ENCODE data around the gene CYP46A1. TPM values are rescaled to one million over a fixed set of nuclear protein-coding genes. Genes with fewer than 3 reads are reported as not detected.
A peak's percentile ranks its signal among the peaks of the same experiment; 100 is the strongest.

Gene CYP46A1
- total RNA-seq, 1 experiment from 2014 or later: not detected

DNA sequence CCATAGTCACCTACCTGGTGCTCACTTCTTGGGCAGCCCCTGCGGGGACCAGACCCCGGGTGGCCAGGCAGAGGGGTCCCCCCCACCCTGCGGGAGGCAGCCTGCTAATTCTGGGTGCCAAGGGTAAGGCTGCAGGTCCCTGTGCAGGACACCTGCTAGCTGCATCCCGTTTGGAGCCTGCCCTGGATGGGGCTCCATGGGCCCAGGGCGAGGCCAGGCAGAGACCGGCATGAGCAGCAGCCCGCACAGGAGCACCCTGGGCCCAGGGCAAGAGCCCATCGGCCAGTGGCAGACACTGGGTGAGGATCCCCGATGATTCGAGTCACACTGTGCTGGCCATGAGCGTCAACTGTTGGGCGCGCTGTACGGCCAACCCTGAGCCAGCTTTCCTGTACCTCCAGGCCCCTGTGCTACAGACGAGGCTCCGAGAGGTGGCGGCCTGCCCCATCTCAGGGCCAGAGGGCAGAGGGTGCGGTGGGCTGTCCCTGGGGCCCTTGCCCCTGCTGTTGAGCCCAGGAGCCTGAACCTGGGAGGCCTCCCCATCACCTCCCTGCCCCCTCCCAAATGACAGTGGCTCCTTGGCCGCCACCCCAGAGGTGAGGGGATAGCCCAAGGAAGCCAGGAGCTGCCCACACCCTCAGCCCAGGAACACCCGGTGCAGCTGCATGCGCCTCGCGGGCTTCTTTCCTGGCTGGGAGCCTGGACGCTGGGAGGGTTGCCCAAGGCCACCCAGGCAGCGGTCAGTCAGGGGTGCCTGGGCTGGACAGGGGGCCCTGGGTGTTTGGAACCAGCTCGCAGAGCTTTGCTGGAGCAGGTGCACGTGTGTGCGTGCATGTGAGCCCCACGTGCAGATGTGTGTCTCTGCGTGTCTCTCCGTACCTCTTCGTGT, 47.7 kb downstream of the CYP46A1 start:
- DNase-seq (ENCODE audit: low read depth, low spot score): no peak
- in situ Hi-C loops (cut with HindIII; ENCODE audit: low pct_unique_long_range_greater_than_20kb, low sequenced_read_pairs): no loop called here

DNA sequence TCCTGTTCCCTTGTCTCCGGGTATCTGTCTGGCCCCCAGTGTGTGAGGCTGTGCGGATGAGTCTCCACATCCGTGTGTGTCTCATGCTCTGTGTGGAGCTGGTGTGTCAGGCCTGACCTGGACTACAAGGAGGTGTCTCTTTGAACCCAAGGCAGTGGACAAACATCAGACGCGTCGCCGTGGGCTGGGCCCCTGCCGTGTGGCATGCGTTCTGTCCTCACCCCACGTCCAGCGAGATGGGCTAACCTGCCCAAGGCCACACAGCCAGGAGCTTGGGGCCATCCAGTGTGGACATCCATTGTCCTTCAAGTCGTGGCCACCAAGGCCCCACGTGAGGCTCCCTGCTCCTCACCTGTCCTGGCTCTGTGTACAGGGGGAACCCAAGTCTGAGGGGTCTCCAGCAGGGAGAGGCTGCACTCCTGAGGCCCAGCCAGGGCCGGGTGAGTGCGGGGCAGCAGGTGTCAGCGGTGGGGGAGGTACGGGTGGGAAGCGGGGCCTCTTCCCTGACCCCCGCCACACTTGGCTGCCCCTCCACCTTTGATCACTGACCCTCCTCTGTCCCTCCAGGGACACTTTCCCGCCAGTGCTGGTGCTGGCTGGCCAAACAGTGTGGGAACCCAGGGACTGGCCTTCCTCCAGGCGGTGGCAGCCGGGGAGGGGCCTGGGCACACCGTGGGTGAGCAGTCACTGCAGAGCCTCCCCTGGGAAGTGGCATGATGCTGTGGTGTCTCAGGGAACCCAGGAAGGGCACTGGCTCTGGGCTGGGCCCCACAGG, 48.5 kb downstream of the CYP46A1 start:
- in situ Hi-C loops (cut with HindIII; ENCODE audit: low pct_unique_long_range_greater_than_20kb, low sequenced_read_pairs): no loop called here
- DNase-seq (ENCODE audit: low read depth, low spot score): no peak

DNA sequence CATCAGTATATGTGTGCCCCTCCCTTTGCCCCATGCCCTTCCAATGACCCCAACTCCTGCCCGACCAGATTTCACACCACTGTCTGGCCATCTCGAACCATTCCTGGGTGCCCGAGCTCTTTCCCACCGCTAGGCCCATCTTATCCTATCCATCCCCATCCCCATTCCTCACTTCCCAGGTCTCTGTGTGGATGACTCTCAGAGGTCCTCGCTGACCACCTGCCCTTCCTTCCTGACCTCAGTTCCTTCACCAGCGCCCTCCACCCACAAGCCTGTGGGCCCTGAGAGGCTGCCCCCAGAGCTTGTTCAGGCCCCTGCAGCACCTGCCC, 49.1 kb downstream of the CYP46A1 start:
- in situ Hi-C loops (cut with HindIII; ENCODE audit: low pct_unique_long_range_greater_than_20kb, low sequenced_read_pairs): no loop called here
- no peak for DNase-seq (ENCODE audit: low read depth, low spot score)

DNA sequence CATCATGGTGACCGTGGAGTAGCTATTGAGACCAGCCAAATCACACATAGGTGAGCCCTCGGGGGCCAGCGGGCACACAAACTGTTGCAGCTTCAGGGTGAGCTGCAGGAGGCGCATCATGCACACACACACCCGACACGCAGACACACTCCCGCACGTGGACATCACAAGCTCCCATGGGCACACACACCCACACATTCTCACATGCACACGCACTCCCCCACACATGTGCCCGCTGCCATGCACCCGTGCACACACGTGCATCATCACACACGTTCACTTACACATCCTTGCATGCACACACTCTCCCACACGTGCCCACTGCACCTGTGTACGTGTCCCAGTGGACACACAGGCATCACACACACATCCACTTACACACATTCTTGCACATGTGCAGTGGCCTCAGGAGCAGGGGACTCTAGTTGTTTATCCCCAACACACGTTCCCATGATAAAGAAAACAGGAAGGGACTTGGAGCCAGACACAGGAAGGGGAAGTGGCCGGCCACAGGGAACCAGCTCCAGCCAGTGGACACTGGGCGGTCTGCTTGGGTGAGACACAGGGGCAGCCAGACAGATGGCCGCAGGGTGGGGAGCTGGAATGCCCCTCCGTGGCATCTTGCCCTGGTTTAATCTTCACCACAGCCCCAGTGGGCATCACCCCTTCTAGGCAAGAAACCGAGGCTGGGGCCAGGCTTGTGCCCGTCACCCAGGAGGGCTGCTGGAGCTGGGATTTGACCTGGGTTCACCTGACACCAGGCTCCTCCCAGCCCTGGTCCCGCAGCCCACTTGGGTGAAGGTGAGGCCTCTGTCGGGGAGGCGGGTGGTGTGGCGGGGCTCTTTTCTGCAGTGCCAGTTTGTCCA, 49.7 kb downstream of the CYP46A1 start:
- no peak for DNase-seq (ENCODE audit: low read depth, low spot score)

DNA sequence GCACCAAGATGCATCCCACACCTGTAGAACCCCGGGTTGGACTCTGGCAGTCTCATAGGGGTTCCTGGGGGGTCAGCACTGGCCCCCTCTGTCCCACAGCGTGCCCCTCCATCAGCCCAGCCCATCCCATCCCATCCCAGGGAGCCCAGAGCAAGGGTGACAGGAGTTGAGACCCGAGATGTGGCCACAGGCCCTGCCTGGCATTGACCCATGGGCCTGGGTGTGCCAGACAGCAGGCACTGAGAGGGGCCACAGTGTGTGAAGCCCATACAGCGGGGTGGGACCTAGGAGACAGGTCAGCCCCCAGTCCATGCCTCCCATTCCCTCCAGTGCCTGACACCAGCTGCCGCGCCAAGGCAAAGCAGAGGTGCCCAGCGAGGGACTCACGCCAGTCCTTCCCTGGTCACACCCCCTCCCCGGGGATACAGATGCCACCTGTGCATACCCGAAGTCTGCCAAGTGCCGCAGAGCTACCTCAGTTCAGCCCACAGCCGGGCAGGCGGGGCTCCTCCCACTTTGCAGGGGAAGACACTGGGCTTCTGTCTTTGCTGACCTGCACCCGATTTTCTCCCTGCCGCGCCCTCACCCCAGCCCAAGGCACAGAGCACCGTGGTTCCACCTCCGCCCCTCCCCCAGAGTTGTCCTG, 50.4 kb downstream of the CYP46A1 start:
- in situ Hi-C loops (cut with HindIII; ENCODE audit: low pct_unique_long_range_greater_than_20kb, low sequenced_read_pairs): no loop called here
- DNase-seq (ENCODE audit: low read depth, low spot score): no peak

More for the DNA sequence above, 49.7 kb downstream of the CYP46A1 start:
- in situ Hi-C loops (cut with HindIII; ENCODE audit: low pct_unique_long_range_greater_than_20kb, low sequenced_read_pairs): no loop called here

- DNase-seq (ENCODE audit: low read depth, low spot score): no peak
- in situ Hi-C loops (cut with HindIII; ENCODE audit: low pct_unique_long_range_greater_than_20kb, low sequenced_read_pairs): no loop called here
Observed at GRCh38 chr14:99735189-99736135, 51.4 kb downstream of the CYP46A1 start.

- DNase-seq (ENCODE audit: low read depth, low spot score): no peak
- in situ Hi-C loops (cut with HindIII; ENCODE audit: low pct_unique_long_range_greater_than_20kb, low sequenced_read_pairs): no loop called here
Observed at GRCh38 chr14:99736603-99737371, 52.7 kb downstream of the CYP46A1 start.

DNA sequence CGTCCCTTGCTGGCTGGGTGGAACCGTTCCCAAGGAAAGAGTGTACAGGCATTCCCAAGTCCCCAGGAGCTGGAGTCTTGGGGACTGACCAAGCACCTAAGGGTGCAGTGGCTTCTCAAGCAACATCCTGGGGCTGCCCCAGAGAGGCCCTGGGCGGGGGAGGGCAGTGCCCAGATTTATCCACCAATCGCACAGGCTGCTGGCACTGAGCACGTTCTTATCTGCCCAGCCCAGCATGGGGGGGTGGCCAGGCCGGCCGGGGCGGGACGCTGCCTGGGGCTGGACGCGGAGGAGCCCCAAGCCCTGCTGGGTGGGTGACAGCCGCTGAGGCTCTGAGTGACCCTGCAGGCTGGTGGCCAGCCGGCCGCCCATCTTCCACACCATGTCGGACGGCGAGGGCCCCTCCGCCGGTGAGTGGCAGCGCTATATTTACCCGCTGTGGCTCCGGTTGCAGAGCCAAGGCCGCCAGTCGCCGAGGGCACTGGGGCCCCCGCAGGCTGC, 53.4 kb downstream of the CYP46A1 start:
- in situ Hi-C loops (cut with HindIII; ENCODE audit: low pct_unique_long_range_greater_than_20kb, low sequenced_read_pairs): no loop called here
- DNase-seq (ENCODE audit: low read depth, low spot score): no peak

DNA sequence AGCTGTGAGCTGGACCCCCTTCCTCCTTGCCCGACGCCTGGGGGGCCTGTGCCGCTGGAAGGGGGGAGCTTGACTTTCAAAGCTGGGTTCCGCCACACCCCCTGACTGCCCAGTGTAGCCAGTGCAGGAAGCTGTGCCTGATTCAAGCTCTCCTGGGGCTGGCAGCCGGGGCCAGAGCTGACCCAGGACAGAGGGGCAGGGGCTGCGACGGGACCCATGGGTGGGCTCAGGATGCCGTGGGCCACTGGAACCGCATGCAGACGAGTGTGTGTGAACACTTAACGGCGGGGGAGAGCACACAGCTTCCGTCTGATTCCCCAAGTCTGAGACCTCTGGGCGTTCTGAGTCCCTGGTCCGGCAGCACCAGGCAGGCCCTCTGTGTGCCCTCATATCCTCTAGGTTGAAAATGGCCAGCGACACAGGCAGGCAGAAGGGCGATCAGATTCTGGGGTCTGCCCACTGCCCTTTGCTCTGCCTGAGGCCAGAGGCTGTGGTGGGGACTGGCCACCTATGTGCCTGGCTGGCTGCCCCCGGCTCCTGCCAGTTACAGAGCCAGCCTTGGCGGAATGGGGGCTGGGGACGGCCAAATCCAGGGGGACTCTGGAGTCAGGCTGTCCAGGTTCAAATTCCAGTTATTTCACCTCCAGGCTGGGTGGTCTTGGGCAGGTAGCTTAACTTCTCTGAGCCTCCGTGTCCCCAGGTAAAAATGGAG, 54.0 kb downstream of the CYP46A1 start:
- DNase-seq (ENCODE audit: low read depth, low spot score): no peak
- in situ Hi-C loops (cut with HindIII; ENCODE audit: low pct_unique_long_range_greater_than_20kb, low sequenced_read_pairs): no loop called here

GRCh38 chr14:99740411-99740810, 56.3 kb downstream of the CYP46A1 start:
- no peak for DNase-seq (ENCODE audit: low read depth, low spot score)
- in situ Hi-C loops (cut with HindIII; ENCODE audit: low pct_unique_long_range_greater_than_20kb, low sequenced_read_pairs): no loop called here

DNA sequence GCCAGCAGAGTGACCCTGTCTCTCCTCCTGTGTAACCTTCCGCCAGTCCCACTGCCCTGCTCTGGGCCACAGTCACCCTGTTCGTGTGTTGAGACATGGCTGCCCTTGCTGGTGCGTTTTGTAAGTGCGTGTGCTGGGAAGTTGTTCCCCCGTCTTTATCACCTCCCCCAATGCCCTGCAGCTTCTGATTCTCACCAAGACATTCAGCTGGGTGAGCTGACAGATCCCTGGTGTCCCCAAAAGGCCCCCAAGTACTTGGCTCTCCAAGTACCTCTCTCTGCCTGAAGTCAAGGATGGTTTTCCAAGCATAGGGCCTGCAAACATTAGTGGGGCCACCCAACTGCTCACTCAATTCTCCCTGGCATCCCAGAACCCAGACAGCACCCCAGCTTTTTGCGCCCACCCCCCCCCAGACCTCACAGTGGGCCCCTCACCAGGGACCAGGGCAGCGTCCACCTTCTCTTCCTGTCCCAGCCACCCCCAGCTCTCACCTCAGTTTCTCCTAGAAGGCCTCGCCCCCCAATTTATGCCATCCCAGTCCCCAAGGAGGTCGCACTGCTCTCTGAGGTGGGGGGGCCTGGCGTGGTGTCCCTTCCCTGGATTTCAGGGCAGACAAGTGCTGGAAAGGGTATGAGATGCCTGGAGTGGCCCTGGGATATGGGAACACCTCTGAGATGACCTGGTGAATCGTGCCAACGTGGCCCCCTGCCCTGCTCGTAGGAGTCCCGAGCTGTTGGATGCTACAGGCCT, 57.3 kb downstream of the CYP46A1 start:
- DNase-seq (ENCODE audit: low read depth, low spot score): no peak
- in situ Hi-C loops (cut with HindIII; ENCODE audit: low pct_unique_long_range_greater_than_20kb, low sequenced_read_pairs): no loop called here

DNA sequence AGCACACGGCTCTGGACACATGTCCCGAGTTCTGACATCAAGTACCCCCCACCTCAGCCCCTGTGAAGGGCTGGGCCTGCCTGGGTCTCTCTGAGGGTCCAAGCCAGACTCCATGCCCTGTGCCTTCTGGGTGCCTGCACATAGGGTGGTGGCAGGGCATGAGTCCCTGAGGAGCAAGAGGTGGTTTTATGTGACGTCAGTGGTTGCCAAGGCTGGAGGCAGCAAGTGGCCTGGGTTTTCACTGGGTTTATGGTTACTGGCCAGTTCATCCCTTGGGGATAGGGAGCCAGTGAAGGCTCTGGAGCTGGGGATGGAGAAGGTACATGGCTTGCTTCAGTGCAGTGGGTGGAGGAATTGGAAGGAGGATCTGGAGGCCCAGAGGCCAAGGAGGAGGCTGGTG, 58.0 kb downstream of the CYP46A1 start:
- DNase-seq (ENCODE audit: low read depth, low spot score): peak; percentile 52

GRCh38 chr14:99742509-99743487, 58.7 kb downstream of the CYP46A1 start:
- DNase-seq (ENCODE audit: low read depth, low spot score): no peak
- in situ Hi-C loops (cut with HindIII; ENCODE audit: low pct_unique_long_range_greater_than_20kb, low sequenced_read_pairs): no loop called here

More for the DNA sequence above, 58.0 kb downstream of the CYP46A1 start:
- in situ Hi-C loops (cut with HindIII; ENCODE audit: low pct_unique_long_range_greater_than_20kb, low sequenced_read_pairs): no loop called here

Data from SK-MEL-5 (cell line).